ENCODE data around the gene CMBL.
"Not testable (repeated sequence)": the region's sequence is repeated elsewhere in the genome, so short reads cannot be mapped to it uniquely, and the experiment has no call there.

CMBL gene

DNA sequence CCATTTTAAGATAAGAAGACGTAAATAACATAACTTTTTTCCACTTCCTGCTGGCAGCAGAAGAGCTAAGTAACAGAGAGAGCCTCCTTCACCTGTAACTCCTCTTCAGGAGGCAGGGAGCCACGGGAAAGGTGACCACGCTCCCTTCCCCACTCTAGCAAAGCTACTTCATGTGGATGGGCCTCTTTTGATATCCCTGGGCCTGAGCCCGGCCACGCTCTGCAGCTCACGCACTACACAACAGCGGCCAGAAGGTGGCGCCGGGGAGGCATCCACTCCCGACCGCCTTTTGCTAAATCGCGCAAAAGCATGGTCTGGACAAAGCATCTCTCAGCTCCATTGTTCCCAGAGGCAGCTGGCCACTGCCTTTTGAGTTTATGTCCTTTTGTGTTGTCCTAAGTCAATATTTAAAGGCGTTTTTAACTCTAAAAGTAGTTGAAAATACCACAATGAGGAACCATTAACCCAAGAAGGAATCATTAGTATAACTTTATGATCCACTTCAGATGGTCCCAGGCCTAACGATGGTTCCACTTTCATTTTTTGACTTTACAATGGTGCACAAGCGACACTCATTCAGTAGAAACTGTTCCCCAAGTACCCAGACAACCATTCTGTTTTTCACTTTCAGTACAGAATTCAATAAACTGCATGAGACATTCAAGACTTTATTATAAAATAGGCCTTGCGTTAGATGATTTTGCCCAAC is 23.6 kb downstream of the CMBL start:
- peak; percentile 9 for DNase-seq

DNA sequence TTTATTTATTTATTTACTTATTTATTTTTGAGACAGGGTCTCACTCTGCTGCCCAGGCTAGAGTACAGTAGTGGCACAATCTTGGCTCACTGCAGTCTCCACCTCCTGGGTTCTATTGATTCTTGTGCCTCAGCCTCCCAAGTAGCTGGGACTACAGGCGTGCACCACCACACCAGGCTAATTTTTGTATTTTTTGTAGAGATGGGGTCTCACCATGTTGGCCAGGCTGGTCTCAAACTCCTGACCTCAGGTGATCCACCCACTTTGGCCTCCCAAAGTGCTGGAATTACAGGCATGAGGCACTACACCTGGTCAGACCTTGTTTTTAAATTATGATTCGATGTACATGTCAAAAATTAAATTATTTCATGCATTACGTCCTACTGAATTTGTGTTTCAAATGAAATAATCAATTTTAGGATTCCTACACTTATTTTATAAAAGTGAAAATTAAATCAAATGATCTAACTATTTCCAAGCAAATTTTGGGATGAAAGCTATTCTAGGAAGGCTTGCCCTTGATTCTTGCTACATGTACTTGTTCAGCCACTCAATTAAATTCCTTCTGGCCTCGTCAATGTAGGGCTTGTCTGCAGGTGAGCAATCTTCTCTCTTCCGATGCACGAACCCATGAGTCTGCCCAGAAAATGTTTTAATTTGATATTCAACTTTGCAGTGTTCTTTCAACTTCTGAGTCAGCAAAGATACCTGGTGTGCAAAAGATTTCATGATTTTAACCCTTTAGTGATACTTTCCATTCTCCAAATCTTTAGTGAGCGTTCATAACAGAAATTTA is 27.6 kb downstream of the CMBL start:
- DNase-seq: no peak

DNA sequence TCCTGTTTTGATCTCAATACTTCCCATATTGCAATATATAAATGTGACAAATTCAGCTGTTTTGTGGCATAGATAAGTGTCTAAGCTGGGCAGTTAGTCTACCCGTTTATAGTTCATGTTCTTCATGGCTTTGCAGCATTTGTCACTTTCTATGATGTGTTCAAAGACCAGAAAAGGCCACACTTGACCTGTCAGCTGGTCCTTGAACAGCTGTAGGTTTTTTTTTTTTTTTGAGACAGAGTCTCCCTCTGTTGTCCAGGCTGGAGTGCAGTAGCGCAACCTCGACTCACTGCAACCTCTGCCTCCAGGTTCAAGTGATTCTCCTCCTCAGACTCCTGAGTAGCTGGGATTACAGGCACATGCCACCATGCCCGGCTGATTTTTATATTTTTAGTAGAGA is 28.4 kb downstream of the CMBL start:
- no peak for DNase-seq

DNA sequence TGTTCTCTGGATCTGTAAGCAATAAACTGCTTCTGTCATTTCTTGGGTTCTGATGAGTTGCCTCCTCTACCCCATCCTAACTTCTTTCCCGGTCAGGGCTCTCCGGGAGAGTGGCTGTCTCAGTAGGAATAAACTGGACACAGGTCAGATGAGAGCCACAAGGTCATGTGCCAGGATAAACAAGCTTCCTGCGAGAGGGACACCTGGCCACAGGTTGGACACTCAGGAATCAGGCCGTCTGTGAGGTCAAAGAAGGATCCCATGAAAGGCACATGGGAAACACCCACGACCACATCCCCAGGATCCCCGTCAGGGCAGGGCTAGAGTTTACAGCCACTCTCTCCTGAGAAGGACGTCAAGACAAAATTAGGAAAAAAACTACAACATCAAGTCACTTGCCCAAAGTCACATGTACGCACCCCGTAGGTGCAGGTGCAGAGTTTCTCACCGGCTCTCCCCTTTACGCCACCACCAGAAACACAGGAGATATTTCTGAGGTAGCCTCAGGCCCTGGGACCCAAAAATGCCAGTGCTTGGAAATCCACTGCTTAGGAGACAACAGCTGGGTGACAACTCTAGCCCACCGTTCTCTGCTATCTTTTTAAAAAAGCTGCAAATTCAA is 28.9 kb downstream of the CMBL start:
- no peak for DNase-seq

DNA sequence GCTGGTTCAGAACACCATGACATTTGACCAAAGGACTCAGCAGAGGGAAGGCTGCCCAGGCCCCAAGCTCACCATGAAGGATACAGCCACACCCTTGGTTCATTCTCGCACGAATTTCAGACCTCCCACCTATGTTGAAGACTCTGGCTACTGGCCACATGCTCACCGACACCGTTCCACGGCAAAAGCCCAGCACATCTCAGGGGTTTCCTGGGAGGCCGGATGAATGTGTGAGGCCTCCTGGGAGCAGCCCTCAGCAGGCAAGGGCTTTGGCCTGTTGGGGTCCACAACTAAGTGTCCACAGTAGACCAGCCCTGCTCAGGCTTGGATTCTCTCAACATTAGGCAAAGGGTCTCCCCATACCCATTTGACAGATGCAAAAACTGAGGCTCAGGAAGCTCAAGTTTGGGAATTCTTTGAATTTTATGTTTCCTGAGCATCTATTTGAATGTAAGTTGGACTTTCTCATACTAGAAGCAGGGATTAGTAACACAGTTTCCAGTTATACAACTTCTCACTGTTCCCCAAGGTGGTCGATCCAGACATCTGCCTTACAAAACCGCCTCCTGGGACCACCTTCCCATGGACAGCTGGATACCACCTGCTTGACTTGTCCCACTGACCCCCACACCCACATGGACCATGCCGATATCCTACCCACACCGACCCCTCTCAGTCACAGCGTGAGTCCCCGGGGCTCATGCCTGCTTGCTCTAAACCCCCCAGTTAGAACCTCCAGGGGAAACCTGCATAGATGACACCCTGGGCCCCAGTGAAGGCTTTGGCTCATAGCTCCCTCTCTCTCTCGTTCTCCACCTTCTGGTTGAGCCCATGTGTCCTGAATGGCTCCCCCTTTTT is 29.7 kb downstream of the CMBL start:
- DNase-seq: no peak

DNA sequence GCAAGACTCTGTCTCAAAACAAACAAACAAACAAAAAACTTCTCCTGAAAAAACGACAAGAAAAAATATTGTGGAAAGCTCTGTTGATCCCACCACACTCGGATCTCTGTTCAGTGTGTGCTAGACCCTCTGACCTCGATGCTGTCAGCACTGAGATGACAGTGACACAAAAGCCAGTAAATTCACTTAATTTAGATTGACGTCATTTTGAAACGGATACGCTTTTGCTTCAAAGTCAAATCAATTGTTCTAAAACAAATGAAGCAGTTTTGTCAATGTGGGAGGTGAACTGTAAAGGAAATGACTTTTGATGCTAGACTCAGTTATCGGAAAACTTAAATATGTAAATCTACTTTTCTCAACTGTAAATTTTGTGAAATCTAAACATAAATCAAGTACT is 31.0 kb downstream of the CMBL start:
- DNase-seq: no peak

DNA sequence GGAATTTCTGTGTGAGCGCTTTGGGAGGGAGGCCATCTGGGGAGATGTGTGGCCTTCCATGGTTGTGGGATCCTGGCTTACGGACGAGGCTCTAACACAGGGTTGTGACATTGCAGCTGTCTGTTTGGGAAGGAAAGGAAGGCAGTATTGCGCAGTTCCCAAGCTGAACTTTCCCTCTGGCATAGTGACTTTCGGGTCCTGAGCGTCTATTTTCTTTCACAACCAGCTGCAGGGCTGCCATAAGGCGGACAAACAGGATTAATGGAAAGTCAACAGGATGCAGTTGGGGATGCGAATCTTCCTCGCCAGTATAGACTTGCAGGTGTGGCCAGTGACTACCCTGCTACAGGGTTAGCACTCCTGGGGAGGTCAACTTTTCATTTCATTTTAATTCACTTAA is 31.7 kb downstream of the CMBL start:
- DNase-seq: no peak

DNA sequence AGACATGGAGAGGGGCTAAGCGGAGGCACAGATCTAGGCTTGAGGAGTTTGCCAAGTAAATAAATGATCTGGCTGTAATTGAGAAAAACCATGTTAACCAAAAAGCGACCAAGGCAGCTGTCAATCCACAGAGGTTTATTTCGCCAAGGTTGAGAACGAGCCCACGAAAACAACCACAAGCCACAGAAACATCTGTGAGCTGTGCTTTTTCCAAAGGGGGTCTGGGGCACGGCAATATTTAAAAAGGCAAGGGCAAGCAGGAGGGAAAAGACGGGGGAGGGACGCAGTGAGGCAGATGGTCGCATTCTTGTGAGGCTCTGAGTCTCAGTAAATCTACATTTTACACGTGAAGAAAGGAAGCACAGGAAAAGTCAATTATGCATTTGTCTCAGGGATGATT is 32.2 kb downstream of the CMBL start:
- DNase-seq: no peak

DNA sequence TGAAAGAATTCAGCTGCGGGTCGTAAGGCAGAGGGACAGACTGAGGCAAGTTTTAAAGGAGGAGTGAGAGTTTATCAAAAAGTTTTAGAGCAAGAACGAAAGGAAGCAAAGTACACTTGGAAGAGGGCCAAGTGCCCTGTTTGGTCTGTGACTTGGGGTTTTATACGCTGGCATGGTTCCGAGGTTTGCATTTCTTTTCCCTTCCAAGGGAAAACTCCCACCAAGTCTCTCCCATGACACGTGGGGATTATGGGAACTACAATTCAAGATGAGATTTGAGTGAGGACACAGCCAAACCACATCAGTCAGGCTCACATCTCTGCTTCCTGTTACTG is 34.9 kb downstream of the CMBL start:
- DNase-seq: not testable (repeated sequence)

DNA sequence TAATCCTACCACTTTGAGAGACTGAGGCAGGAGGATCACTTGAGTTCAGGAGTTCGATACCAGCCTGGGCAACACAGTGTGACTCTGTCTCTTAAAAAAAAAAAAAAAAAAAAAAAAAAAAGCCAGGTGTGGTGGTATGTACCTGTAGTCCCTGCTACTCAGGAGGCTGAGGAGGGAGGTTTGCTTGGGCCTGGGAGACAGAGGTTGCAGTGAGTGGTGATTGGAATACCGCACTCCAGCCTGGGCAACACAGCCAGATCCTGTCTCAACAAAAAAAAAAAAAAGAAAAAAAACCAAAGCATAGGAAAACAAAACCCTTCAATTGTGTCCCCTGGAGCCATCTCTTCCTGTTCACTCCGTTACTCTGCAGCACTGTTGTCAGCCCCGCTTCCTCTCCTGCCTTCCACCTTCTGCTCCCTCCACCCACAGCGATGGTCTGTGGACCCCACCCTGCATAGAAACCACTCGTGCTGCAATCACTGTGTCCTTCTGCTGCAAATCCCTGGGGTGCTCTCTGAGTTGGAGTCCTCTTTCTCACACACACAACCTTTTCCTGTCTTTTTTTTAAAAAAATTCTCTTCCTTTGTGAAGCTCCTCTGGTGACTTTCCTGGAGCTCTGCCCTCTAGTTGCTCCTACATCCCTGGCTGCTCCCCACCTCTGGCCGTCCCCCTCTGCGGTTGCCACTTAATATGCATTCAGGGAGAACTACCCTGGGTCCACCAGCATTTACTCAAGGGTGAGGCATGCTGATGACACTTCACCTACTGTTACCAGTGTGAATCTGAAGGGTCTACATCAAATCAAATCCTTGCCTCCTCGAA is 35.4 kb downstream of the CMBL start:
- no peak for DNase-seq

DNA sequence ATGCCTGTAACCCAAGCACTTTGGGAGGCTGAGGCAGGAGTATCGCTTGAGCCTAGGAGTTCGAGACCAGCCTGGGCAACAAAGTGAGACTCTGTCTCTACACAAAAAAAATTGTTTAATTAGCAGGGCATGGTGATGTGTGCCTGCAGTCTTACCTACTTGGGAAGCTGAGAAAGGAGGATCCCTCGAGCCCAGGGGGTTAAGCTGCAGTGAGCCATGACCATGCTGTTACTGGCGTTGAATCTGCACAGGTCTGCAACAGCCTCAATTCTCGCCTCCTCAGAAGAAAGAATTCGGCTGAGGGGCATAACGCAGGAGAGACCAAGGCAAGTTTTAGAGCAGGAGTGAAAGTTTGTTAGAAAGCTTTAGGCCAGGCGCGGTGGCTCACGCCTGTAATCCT is 39.6 kb downstream of the CMBL start:
- DNase-seq: no peak

DNA sequence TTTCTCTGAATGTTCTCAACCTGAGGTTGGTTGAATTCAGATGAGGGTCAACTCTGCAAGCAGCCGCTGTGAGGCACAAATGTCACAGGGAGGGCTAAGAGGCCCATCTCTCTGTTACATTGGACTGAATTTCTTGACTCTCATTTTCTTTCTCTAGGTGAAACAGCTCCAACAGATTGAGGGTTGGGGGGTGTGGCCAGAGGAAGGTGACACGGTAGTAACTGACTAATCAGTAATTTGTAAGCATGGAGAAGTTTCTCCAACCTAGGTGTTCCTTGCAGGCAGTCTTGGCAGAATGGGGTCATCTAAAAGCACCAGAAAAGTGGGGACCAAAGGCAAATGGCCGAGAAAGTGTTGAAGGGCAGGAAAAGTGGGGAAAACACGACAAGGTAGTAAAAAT is 40.9 kb downstream of the CMBL start:
- no peak for DNase-seq

DNA sequence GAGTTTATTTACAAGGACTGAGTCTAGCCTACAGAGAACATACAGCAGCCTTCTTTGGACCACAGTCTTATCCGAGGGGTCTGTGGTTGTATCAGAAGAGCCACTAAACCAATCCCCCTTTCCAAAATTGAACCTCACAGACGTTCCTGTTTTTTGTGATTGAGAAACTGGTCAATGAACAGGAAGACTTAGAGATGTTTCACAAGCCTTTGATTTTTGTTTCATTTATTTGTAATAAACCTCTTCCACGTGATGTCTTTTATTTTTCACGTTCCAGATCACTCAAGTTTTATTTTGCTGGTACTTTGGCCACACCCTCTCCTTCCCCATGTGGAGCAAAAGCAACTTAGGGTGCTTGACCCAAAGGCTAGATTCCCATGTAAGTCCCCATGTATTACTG is 41.6 kb downstream of the CMBL start:
- no peak for DNase-seq

DNA sequence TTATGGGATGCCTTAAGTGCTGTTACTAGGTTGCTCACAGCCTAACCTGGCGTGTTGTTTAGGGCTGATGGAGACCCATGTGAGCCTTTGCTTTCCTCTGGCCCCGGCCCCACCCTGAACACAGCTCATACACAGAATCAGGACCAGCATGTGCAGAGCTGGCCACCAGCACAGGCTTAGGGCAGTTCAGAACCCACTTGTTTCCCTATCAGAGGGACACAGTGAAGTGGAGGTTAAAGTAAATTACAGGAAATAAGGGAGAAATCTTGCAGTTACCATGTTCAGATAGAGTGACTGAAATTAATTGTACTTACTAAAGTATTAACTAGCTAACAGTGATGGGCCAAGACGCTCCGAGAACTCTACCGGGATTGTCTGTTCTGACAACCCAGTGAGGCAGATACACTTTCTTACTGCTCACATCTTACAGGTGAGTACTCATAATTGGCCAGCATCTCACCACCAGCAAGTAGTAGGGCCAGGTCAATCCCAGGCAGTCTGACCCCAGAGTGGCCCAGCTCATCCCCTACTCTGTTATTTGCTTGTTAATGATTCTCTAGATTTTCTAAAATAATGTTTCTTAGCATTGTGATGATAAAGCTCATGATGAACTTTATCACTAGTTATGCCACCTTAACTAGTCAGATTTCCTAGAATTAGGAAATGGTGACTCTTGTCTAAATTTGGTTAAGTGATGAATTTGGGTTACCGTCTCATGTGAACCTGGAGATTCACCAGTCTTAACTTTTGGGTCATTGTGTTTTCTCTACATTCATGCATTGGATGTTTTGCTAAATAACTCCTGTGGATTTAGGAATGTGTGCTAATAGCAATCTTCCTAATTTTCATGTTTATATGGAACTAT is 42.2 kb downstream of the CMBL start:
- DNase-seq: no peak

DNA sequence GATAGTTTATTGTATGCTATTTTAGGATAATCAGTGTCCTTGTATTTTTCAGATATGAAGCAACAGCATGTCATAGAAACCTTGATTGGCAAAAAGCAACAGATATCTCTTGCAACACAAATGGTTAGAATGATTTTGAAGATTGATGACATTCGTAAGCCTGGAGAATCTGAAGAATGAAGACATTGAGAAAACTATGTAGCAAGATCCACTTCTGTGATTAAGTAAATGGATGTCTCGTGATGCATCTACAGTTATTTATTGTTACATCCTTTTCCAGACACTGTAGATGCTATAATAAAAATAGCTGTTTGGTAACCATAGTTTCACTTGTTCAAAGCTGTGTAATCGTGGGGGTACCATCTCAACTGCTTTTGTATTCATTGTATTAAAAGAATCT is 43.1 kb downstream of the CMBL start:
- no peak for DNase-seq

DNA sequence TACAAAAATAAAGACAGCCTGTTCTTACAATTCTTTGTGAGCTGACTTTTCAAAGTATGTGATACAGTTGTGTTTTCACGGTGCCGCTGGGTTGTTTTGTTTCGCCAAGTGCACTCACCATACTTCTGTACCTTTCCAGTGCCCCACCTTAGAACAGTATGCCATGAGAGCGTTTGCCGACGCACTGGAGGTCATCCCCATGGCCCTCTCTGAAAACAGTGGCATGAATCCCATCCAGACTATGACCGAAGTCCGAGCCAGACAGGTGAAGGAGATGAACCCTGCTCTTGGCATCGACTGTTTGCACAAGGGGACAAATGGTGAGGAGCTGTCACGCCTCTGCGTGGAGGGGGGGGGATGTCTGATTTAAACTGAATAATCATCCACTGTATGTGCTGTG is 44.7 kb downstream of the CMBL start:
- DNase-seq: no peak

DNA sequence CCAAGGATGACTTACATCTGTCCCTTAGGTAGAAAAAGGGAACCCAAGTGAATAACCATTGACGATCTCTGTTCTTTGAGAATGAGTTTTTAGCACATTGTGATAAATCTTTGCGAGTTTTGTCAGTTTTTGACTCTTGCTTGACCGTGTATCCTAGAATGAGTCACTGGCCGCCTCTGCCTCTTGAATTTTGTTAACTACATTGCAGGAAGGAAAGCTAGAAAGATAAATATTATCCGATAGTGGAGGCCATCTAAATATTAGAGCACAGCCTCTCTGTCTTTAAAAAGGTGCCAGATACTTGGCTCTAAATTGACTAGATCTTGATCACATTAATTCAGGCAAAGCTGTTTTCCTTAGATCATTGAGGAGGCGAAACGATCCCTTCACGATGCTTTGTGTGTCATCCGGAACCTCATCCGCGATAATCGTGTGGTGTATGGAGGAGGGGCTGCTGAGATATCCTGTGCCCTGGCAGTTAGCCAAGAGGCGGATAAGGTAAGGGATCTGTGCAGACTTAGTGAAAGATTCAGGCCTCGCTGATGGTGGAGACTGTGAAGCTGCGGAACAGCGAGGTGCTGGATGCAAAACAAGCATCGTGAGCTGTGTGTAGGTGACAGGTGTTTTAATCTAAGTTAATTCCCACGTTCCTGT is 45.5 kb downstream of the CMBL start:
- DNase-seq: no peak

DNA sequence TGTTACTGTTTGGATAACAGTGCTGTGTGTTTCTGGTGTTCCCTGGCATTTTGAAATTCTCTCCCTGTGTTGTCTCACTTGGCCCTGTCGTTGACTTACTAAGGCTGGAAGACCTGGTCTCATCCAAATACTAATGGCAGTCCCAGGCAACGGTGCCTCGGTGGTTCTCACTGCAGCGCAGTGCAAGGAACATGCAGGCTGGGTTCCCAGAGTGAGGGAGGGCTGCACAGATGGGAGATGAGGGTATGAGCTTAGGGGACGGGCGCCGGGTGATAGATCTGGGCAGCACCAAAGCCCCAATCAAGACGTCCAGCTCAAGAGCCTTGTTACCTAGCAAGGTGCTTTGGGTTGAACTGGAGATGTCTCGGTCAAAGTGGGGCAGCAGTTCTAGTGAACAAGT is 46.6 kb downstream of the CMBL start:
- no peak for DNase-seq

DNA sequence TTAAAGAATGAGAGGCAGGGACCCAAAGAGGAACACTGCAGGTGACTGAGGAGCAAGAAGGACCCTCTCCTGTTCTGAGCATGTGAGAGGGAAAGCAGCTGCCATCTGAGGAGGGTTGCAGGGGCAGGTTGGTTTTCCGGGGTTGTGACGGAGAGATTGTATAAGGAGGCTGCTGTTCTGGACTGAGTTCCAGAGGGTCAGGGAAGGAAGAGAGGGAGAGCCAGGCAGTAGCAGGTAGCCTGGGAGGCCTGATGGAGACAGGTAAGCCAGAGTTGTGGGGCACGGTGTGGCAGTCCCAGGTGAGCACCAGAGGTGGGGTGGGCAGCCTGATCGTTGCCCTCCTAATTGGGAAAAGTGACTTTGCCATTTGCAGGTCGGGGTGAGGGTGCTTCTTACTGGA is 47.8 kb downstream of the CMBL start:
- no peak for DNase-seq

DNA sequence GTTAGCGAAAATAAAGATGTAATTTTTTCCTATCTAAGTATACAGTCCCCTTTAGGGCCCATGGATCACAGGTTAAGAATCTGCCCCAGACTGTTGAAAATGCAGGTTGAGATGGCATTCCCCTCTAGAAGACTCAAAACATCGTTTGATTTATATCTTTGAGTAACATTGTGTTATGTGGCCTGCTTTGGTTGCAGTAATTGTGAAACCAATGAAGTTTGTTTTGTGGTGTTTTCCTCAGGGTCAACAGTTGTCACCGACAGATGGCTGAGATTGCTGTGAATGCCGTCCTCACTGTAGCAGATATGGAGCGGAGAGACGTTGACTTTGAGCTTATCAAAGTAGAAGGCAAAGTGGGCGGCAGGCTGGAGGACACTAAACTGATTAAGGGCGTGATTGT is 49.8 kb downstream of the CMBL start:
- no peak for DNase-seq

DNA sequence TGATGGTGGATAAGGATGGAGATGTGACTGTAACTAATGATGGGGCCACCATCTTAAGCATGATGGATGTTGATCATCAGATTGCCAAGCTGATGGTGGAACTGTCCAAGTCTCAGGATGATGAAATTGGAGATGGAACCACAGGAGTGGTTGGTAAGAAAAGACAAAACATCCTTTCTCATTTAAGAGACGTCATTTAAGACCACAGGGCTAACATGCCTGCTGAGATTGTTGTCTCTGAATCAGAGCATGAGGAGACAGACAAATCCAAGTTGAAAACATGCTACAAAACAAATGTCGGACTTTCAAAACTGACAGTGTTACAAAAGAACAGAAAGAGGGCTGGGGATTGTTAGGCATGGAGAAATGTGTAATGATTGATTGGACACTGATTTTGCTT is 53.0 kb downstream of the CMBL start:
- DNase-seq: no peak
